GM12878 (cell line): ENCODE data around the gene OXCT2. TPM values are rescaled to one million over a fixed set of nuclear protein-coding genes. Genes with fewer than 3 reads are reported as not detected.

ENCODE experiments used
- BACH1 ChIP-seq: fragments of 450-650 bp; IDR thresholded peaks from 2 replicates; pipeline ENCODE4 v1.6.1; 2017; ENCODE audit warnings: mild to moderate bottlenecking, borderline replicate concordance
- BHLHE40 ChIP-seq, 2 experiments: fragments of 450-650 bp in 1 of 2; IDR thresholded peaks; 2 replicates each; pipeline ENCODE4 v1.6.1; 2011 to 2017; ENCODE audit warnings: low read depth in 2 of 2, borderline replicate concordance in 1 of 2, improper control_type of control experiment in 1 of 2, low read length in 1 of 2, mild to moderate bottlenecking in 1 of 2
- DPF2 ChIP-seq: fragments of 450-650 bp; IDR thresholded peaks from 2 replicates; pipeline ENCODE4 v1.6.1; 2017; ENCODE audit warnings: mild to moderate bottlenecking
- EED ChIP-seq: sonication (generic); IDR thresholded peaks from 2 replicates; pipeline ENCODE4 v1.6.1; 2016; ENCODE audit warnings: antibody characterized with exemption, low read depth
- IKZF2 ChIP-seq, 2 experiments: fragments of 450-650 bp; IDR thresholded peaks; 2 replicates each; pipeline ENCODE4 v1.6.1; 2017; ENCODE audit warnings: mild to moderate bottlenecking in 2 of 2, moderate library complexity in 2 of 2
- KLF5 ChIP-seq: fragments of 450-650 bp; IDR thresholded peaks from 2 replicates; pipeline ENCODE4 v1.6.1; 2014; ENCODE audit warnings: mild to moderate bottlenecking; ENCODE audit not compliant: partially characterized antibody
- MEF2A ChIP-seq: IDR thresholded peaks from 2 replicates; pipeline ENCODE4 v1.6.1; 2011; ENCODE audit warnings: low read depth, mild to moderate bottlenecking, low read length, moderate library complexity; ENCODE audit not compliant: insufficient read depth
- MEF2B ChIP-seq: fragments of 450-650 bp; IDR thresholded peaks from 2 replicates; pipeline ENCODE4 v1.6.1; 2018; ENCODE audit warnings: mild to moderate bottlenecking, moderate library complexity; ENCODE audit not compliant: partially characterized antibody, poor library complexity, severe bottlenecking
- MTA2 ChIP-seq: fragments of 450-650 bp; IDR thresholded peaks from 2 replicates; pipeline ENCODE4 v1.6.1; 2016; ENCODE audit warnings: low read depth, mild to moderate bottlenecking, moderate library complexity
- MXI1 ChIP-seq: fragments of 150-350 bp; IDR thresholded peaks from 2 replicates; pipeline ENCODE4 v1.6.1; 2011; ENCODE audit warnings: low read depth, mild to moderate bottlenecking, inconsistent platforms, low read length, improper control_type of control experiment
- NR2F1 ChIP-seq: fragments of 450-650 bp; conservative IDR thresholded peaks from 2 replicates; pipeline ENCODE4 v1.6.1; 2017; ENCODE audit warnings: mild to moderate bottlenecking
- POLR2A ChIP-seq: IDR thresholded peaks from 2 replicates; pipeline ENCODE4 v1.6.1; 2011; ENCODE audit warnings: low read depth, mild to moderate bottlenecking, low read length
- RAD51 ChIP-seq: fragments of 450-650 bp; IDR thresholded peaks from 2 replicates; pipeline ENCODE4 v1.6.1; 2016; ENCODE audit warnings: moderate library complexity, mild to moderate bottlenecking, inconsistent platforms
- RCOR1 ChIP-seq: conservative IDR thresholded peaks from 2 replicates; pipeline ENCODE4 v1.6.1; 2012; ENCODE audit warnings: low read depth, low read length, improper control_type of control experiment
- RUNX3 ChIP-seq: IDR thresholded peaks from 2 replicates; pipeline ENCODE4 v1.6.1; 2012; ENCODE audit warnings: low read length, inconsistent platforms
- SMARCA5 ChIP-seq: fragments of 450-650 bp; IDR thresholded peaks from 2 replicates; pipeline ENCODE4 v1.6.1; 2017; ENCODE audit warnings: mild to moderate bottlenecking
- TAF1 ChIP-seq: IDR thresholded peaks from 2 replicates; pipeline ENCODE4 v1.6.1; 2011; ENCODE audit warnings: mild to moderate bottlenecking, low read depth, low read length, borderline replicate concordance
- polyA plus RNA-seq, 11 experiments: library from polyadenylated mRNA; depleted of rRNA in 4 of 11; unstranded in 6 of 11; stranded (reverse) in 5 of 11; fragments of >200 nt; fragmentation: Nextera tagmentation in 4 of 11; fragmentation: Illumina TruSeq in 1 of 11; extraction: Ambion mirVana in 4 of 11; extraction: Trizol in 1 of 11; gene quantifications; 1 replicate in 1 of 11; 2 replicates in 10 of 11; pipeline versions ENCODE4 v1.2.1 to v1.2.3, GENCODE V29; 2011 to 2016; ENCODE audit warnings: inconsistent platforms in 2 of 11, missing spikeins in 2 of 11, low read depth in 1 of 11
- total RNA-seq, 4 experiments: library from RNA; depleted of rRNA in 3 of 4; stranded (reverse); fragments of >200 nt in 3 of 4; fragmentation: Illumina TruSeq in 1 of 4; extraction: Trizol in 1 of 4; gene quantifications; 2 replicates each; pipeline versions ENCODE4 v1.2.1 to v1.2.3, GENCODE V29; 2013 to 2021
- TF ChIP-seq, protein P1 (sequence below): fragments of 450-650 bp; IDR thresholded peaks from 2 replicates; pipeline ENCODE4 v1.6.1; 2017; ENCODE audit warnings: low read depth, mild to moderate bottlenecking, moderate library complexity
- TF ChIP-seq, protein P2 (sequence below): fragments of 450-650 bp; IDR thresholded peaks from 2 replicates; pipeline ENCODE4 v1.6.1; 2016; ENCODE audit warnings: mild to moderate bottlenecking, moderate library complexity, borderline replicate concordance
- TF ChIP-seq, protein P3 (sequence below): IDR thresholded peaks from 2 replicates; pipeline ENCODE4 v1.6.1; 2011; ENCODE audit warnings: low read depth, low read length, improper control_type of control experiment, borderline replicate concordance
- TF ChIP-seq, protein P4 (sequence below): IDR thresholded peaks from 2 replicates; pipeline ENCODE4 v1.6.1; 2011; ENCODE audit warnings: borderline replicate concordance, low read depth, mild to moderate bottlenecking, moderate library complexity, mixed read lengths, low read length; ENCODE audit not compliant: insufficient read depth; ENCODE audit errors: extremely low read length
- TF ChIP-seq, protein P5 (sequence below): IDR thresholded peaks from 2 replicates; pipeline ENCODE4 v1.6.1; 2012; ENCODE audit warnings: low read depth, low read length, improper control_type of control experiment

OXCT2 gene
- total and polyA plus RNA-seq, 10 of the 15 experiments (the other 5 are each of a cell fraction or from before 2014, with no cell fraction given), result 0.06 to 1.9 (median 0.59) TPM

DNA sequence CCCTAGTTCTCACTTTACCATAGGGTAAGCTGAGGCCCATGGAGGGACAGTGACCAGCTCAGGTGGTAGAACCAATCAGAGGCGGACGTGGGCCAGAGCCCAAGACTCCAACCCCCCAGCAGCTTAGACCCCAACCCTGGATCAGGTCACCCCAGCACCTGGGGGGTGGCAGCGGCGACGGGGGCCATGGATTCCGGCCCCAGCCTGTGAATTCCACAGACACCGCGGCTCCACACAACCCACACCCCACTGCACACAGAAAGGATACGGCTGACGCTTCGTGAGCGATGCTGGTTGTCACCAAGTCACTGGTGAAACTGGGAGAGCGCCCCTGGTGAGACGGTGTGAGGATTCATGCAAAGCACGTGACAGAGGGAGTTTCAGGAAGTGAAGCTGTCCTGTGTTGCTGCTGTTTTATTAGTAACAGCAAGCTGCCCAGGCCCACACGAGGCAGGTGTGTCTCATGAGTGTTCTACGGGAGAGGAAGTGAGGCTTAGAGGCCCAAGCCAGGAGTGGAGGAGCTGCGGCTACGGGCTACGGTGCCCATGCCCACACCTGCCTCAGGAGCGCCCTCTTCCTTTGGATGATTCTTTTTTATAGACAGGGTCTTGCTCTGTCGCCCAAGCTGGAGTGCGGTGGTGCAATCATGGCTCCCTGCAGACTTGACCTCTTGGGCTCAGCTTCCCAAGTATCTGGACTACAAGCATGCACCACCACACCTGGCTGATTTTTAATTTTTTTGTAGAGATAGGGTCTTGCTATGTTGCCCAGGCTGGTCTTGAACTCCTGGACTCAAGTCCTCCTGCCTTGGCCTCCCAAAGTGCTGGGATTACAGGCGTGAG lies 46.2 kb upstream of the OXCT2 start (continued):
- peak; percentile 42; the same call in 1 of the 2 replicates for TF ChIP-seq MTA2
- peak; percentile 81 for TF ChIP-seq MEF2B
- peak; percentile 75 for TF ChIP-seq POLR2A
- TF ChIP-seq, protein P1, sequence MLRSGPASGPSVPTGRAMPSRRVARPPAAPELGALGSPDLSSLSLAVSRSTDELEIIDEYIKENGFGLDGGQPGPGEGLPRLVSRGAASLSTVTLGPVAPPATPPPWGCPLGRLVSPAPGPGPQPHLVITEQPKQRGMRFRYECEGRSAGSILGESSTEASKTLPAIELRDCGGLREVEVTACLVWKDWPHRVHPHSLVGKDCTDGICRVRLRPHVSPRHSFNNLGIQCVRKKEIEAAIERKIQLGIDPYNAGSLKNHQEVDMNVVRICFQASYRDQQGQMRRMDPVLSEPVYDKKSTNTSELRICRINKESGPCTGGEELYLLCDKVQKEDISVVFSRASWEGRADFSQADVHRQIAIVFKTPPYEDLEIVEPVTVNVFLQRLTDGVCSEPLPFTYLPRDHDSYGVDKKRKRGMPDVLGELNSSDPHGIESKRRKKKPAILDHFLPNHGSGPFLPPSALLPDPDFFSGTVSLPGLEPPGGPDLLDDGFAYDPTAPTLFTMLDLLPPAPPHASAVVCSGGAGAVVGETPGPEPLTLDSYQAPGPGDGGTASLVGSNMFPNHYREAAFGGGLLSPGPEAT, result peak; percentile 49; the same call in 1 of the 2 replicates
- 0 out of 2 replicates have a peak, but pooled peaks have one; percentile 55 for TF ChIP-seq RCOR1
- TF ChIP-seq MXI1, result peak; percentile 83
- peak; percentile 67 for TF ChIP-seq DPF2
- TF ChIP-seq, protein P2, sequence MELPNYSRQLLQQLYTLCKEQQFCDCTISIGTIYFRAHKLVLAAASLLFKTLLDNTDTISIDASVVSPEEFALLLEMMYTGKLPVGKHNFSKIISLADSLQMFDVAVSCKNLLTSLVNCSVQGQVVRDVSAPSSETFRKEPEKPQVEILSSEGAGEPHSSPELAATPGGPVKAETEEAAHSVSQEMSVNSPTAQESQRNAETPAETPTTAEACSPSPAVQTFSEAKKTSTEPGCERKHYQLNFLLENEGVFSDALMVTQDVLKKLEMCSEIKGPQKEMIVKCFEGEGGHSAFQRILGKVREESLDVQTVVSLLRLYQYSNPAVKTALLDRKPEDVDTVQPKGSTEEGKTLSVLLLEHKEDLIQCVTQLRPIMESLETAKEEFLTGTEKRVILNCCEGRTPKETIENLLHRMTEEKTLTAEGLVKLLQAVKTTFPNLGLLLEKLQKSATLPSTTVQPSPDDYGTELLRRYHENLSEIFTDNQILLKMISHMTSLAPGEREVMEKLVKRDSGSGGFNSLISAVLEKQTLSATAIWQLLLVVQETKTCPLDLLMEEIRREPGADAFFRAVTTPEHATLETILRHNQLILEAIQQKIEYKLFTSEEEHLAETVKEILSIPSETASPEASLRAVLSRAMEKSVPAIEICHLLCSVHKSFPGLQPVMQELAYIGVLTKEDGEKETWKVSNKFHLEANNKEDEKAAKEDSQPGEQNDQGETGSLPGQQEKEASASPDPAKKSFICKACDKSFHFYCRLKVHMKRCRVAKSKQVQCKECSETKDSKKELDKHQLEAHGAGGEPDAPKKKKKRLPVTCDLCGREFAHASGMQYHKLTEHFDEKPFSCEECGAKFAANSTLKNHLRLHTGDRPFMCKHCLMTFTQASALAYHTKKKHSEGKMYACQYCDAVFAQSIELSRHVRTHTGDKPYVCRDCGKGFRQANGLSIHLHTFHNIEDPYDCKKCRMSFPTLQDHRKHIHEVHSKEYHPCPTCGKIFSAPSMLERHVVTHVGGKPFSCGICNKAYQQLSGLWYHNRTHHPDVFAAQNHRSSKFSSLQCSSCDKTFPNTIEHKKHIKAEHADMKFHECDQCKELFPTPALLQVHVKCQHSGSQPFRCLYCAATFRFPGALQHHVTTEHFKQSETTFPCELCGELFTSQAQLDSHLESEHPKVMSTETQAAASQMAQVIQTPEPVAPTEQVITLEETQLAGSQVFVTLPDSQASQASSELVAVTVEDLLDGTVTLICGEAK, result peak; percentile 69; the same call in 1 of the 2 replicates
- peak; percentile 91 for TF ChIP-seq RAD51
- peak; percentile 51 for TF ChIP-seq BACH1
- peak; percentile 91 to 93 for TF ChIP-seq BHLHE40 (IDR thresholded peaks at IDR 0.05; ENCODE audit: borderline replicate concordance in 1 of 2, low read depth in 2 of 2, low read length in 1 of 2)
- TF ChIP-seq EED, result peak; percentile 60; the same call in 1 of the 2 replicates
- TF ChIP-seq, protein P3, sequence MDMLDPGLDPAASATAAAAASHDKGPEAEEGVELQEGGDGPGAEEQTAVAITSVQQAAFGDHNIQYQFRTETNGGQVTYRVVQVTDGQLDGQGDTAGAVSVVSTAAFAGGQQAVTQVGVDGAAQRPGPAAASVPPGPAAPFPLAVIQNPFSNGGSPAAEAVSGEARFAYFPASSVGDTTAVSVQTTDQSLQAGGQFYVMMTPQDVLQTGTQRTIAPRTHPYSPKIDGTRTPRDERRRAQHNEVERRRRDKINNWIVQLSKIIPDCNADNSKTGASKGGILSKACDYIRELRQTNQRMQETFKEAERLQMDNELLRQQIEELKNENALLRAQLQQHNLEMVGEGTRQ, result peak; percentile 65; the same call in 1 of the 2 replicates
- peak; percentile 57; the same call in 1 of the 2 replicates for TF ChIP-seq MEF2A
- peak; percentile 93 for TF ChIP-seq KLF5
- TF ChIP-seq NR2F1, result 0 out of 2 replicates have a peak, but pooled peaks have one; percentile 15
- TF ChIP-seq TAF1, result 0 out of 2 replicates have a peak, but pooled peaks have one; percentile 49
- TF ChIP-seq IKZF2 (IDR thresholded peaks at IDR 0.05), result peak; percentile 0 to 28; a peak in 2 of 4 replicates
- TF ChIP-seq, protein P4, sequence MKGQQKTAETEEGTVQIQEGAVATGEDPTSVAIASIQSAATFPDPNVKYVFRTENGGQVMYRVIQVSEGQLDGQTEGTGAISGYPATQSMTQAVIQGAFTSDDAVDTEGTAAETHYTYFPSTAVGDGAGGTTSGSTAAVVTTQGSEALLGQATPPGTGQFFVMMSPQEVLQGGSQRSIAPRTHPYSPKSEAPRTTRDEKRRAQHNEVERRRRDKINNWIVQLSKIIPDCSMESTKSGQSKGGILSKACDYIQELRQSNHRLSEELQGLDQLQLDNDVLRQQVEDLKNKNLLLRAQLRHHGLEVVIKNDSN, result peak; percentile 82
- TF ChIP-seq RUNX3, result peak; percentile 68
- TF ChIP-seq, protein P5, sequence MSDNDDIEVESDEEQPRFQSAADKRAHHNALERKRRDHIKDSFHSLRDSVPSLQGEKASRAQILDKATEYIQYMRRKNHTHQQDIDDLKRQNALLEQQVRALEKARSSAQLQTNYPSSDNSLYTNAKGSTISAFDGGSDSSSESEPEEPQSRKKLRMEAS, result peak; percentile 91
- TF ChIP-seq SMARCA5, result peak; percentile 89
